ENCODE results near the gene METTL3. TPM values are rescaled to one million over a fixed set of nuclear protein-coding genes. Genes with fewer than 3 reads are reported as not detected.

METTL3 gene
- total and polyA plus RNA-seq, 2 of the 8 experiments (the other 6 are each of a cell fraction or from before 2014, with no cell fraction given), result 103 to 144 TPM

GRCh38 chr14:21518725-21519124, 7.6 kb upstream of the METTL3 start:
- Histone ChIP-seq H3K27ac (ENCODE audit: low read depth, low read length) (no peak overlapping the region), H4K8ac (ENCODE audit: extremely low read depth, insufficient read depth, low read length) (no peak overlapping the region), H2BK20ac (ENCODE audit: low read length) (no peak overlapping the region), H3K4ac (replicated peaks; ENCODE audit: insufficient read length, low read depth, low read length) (no peak overlapping the region), H3K4me1 (replicated peaks in 1 of 4; ENCODE audit: control insufficient read depth in 3 of 4, insufficient read depth in 4 of 4, low read length in 3 of 4) (peaks cover 0 to 27% (median 11%) of the 10 kb centered on the region in 4 experiments; a peak in 6 of 7 replicates), H3K27me3 (replicated peaks in 1 of 4; ENCODE audit: control insufficient read depth in 3 of 4, extremely low read depth in 1 of 4, insufficient read depth in 3 of 4, low read length in 3 of 4) (no peaks in the 10 kb centered on the region), H3K4me3 (ENCODE audit: extremely low read depth in 1 of 4, insufficient read depth in 2 of 4, low read depth in 3 of 4, low read length in 4 of 4) (no peak overlapping the region), H3K23me2 (ENCODE audit: low read depth, low read length) (peaks cover 2% of the 10 kb centered on the region; the same call in 1 of the 2 replicates), H3K4me2 (ENCODE audit: insufficient read depth in 1 of 2, low read depth in 2 of 2, low read length in 2 of 2) (no peak overlapping the region), H3K23ac (ENCODE audit: insufficient read length) (no peak overlapping the region), H2BK12ac (ENCODE audit: low read depth, low read length) (no peak overlapping the region), H3K79me2 (ENCODE audit: control insufficient read depth in 1 of 2, insufficient read depth in 2 of 2, low read length in 2 of 2) (peaks cover 0 to 27% of the 10 kb centered on the region in 2 experiments; a peak in 2 of 4 replicates), H2BK15ac (ENCODE audit: low read length) (no peak overlapping the region), H2AFZ (ENCODE audit: low read length) (no peak overlapping the region), H3K56ac (replicated peaks; ENCODE audit: insufficient read length, low read depth, low read length) (no peak overlapping the region), H3K9me3 (ENCODE audit: insufficient read depth in 2 of 2, low read depth in 1 of 2, low read length in 1 of 2) (no peaks in the 10 kb centered on the region), H3K36me3 (ENCODE audit: control insufficient read depth in 2 of 4, insufficient read depth in 4 of 4, low read length in 3 of 4) (peaks cover 11 to 42% (median 23%) of the 10 kb centered on the region in 4 experiments), H2BK120ac (replicated peaks; ENCODE audit: low read depth, low read length) (no peak overlapping the region), H4K20me1 (replicated peaks in 1 of 2; ENCODE audit: control insufficient read depth in 1 of 2, insufficient read depth in 2 of 2, low read length in 2 of 2) (peaks cover 3 to 18% of the 10 kb centered on the region in 2 experiments), H3K14ac (ENCODE audit: insufficient read length) (no peak overlapping the region), H3K18ac (ENCODE audit: extremely low read depth, low read length) (no peak overlapping the region), H2AK5ac (ENCODE audit: low read depth, low read length) (no peak overlapping the region), H4K5ac (ENCODE audit: insufficient read length, low read depth, low read length) (no peak overlapping the region), H4K91ac (replicated peaks; ENCODE audit: insufficient read length, low read length) (no peak overlapping the region), H3K9ac (replicated peaks in 1 of 4; ENCODE audit: extremely low read depth in 1 of 4, low read depth in 3 of 4, low read length in 3 of 4) (no peak overlapping the region), H2BK5ac (ENCODE audit: low read depth, low read length) (no peak overlapping the region), H3K79me1 (ENCODE audit: low read depth, low read length) (peaks cover 11% of the 10 kb centered on the region)
- FAIRE-seq (no peak), DNase-seq (ENCODE audit: low read depth in 1 of 2, low spot score in 2 of 2) (no peak)
- ChIA-PET CTCF (ENCODE audit: partially characterized antibody) (interaction anchor here (1.7 to 3.3 kb wide), 2 partner anchors 20 to 48 kb away, joined by 4 to 14 read pairs; no protein-coding TSS in a partner anchor), POLR2A (ENCODE audit: partially characterized antibody) (interaction anchor here (0.7 to 32.5 kb wide), 8 partner anchors 0 to 52 kb away, joined by 3 to 769 read pairs (median 4); partner anchors contain the start of genes METTL3 and SALL2)
- WGBS, 2 experiments (ENCODE audit: extremely low coverage in 1 of 2, insufficient coverage in 1 of 2, insufficient read length in 1 of 2, insufficient replicate concordance in 2 of 2, low coverage in 1 of 2, low lambda C conversion rate in 2 of 2, missing lambda C conversion rate in 1 of 2), result 89% methylated on average over 2 of the region's 2 CpGs; no CpG with 5 or more reads in 1 of the 2 experiments
- TF ChIP-seq SP1 (IDR thresholded peaks at IDR 0.05; ENCODE audit: low read depth, low read length), result no peak
